A549 (cell line): ENCODE data around the gene TBX2. TPM values are rescaled to one million over a fixed set of nuclear protein-coding genes. Genes with fewer than 3 reads are reported as not detected.
A peak's percentile ranks its signal among the peaks of the same experiment; 100 is the strongest.

ENCODE experiments used
- ATAC-seq, 2 experiments: fragments of 200-7000 bp in 1 of 2; fragments of >200 bp in 1 of 2; cut with Nextera tagmentation in 1 of 2; cut with Tn5 transposase in 1 of 2; 3 replicates each; pipeline versions ENCODE4 v1.8.0 to v1.9.1; 2018 to 2020; ENCODE audit warnings: mild to moderate bottlenecking in 1 of 2, moderate library complexity in 1 of 2
- CTCF ChIA-PET: fragments of 300-600 bp; sonication (Branson Sonifier 250); formaldehyde crosslinking; extraction: SDS; loops from one replicate; lab custom pipeline; 2021; ENCODE audit warnings: antibody characterized with exemption, inconsistent platforms; lab: Yijun Ruan, JAX
- POLR2A ChIA-PET: fragments of 350-600 bp; formaldehyde crosslinking; extraction: SDS; loops from one replicate; lab custom pipeline; 2021; ENCODE audit warnings: antibody characterized with exemption, inconsistent platforms; lab: Yijun Ruan, JAX
- DNase-seq, 2 experiments: peaks; one replicate each; pipeline versions ENCODE4 v3.0.0 to v3.0.0-alpha.2; 2011 to 2016; ENCODE audit warnings: low read depth in 1 of 2, low spot score in 1 of 2
- FAIRE-seq: peaks from 2 replicates; lab custom pipeline; 2011; peaks lifted over from hg19 to GRCh38; lab: Jason Lieb, UNC
- H3K27ac ChIP-seq, 2 experiments: fragments of >200 bp; sonication (Bioruptor Twin); formaldehyde crosslinking; 3 replicates each; pipeline ENCODE4 v1.5.1; 2016 to 2017
- H3K4me1 ChIP-seq: fragments of >200 bp; sonication (Bioruptor Twin); formaldehyde crosslinking; 3 replicates; pipeline ENCODE4 v1.6.1; 2016
- H3K4me2 ChIP-seq: fragments of >200 bp; sonication (Bioruptor Twin); formaldehyde crosslinking; 3 replicates; pipeline ENCODE4 v1.6.1; 2016
- H3K4me3 ChIP-seq: fragments of >200 bp; sonication (Bioruptor Twin); formaldehyde crosslinking; 3 replicates; pipeline ENCODE4 v1.5.1; 2016
- H3K9me3 ChIP-seq: fragments of >200 bp; sonication (Bioruptor Twin); formaldehyde crosslinking; 3 replicates; pipeline ENCODE4 v1.6.1; 2016
- CBX2 ChIP-seq: fragments of 200-600 bp; sonication (generic); IDR thresholded peaks from 2 replicates; pipeline ENCODE4 v1.6.1; 2016; ENCODE audit warnings: low read depth, mild to moderate bottlenecking, borderline replicate concordance
- CBX8 ChIP-seq: fragments of 200-600 bp; sonication (generic); IDR thresholded peaks from 2 replicates; pipeline ENCODE4 v1.6.1; 2016
- CHD4 ChIP-seq: fragments of 200-600 bp; sonication (generic); IDR thresholded peaks from 2 replicates; pipeline ENCODE4 v1.6.1; 2016; ENCODE audit warnings: antibody characterized with exemption, mild to moderate bottlenecking, borderline replicate concordance
- CTCF ChIP-seq: fragments of >200 bp; sonication (Bioruptor Twin); formaldehyde crosslinking; IDR thresholded peaks from 3 replicates; pipeline ENCODE4 v1.5.1; 2016
- E2F6 ChIP-seq: IDR thresholded peaks from 2 replicates; pipeline ENCODE4 v1.6.1; 2012; ENCODE audit warnings: low read depth, borderline replicate concordance
- EHF ChIP-seq: fragments of 250-450 bp; sonication (Bioruptor Pico); IDR thresholded peaks from 2 replicates; pipeline ENCODE4 v1.5.0; 2020; ENCODE audit warnings: mild to moderate bottlenecking
- EP300 ChIP-seq, 2 experiments: fragments of >200 bp; sonication (Bioruptor Twin); formaldehyde crosslinking; IDR thresholded peaks; 2 replicates in 1 of 2; 3 replicates in 1 of 2; pipeline ENCODE4 v1.6.1; 2016 to 2017
- FOSB ChIP-seq: fragments of 250-450 bp; sonication (Bioruptor Pico); IDR thresholded peaks from 2 replicates; pipeline ENCODE4 v1.5.0; 2020; ENCODE audit warnings: mild to moderate bottlenecking, moderate library complexity
- FOXS1 ChIP-seq: fragments of 250-450 bp; sonication (Bioruptor Pico); IDR thresholded peaks from 2 replicates; pipeline ENCODE4 v1.5.0; 2020; ENCODE audit warnings: mild to moderate bottlenecking, moderate library complexity
- HDAC2 ChIP-seq: fragments of 200-600 bp; sonication (generic); IDR thresholded peaks from 2 replicates; pipeline ENCODE4 v1.6.1; 2016
- HES2 ChIP-seq: fragments of >200 bp; sonication (Bioruptor Twin); formaldehyde crosslinking; IDR thresholded peaks from 2 replicates; pipeline ENCODE4 v1.6.1; 2016
- HEYL ChIP-seq: fragments of 250-450 bp; sonication (Bioruptor Pico); IDR thresholded peaks from 2 replicates; pipeline ENCODE4 v1.8.0; 2021; ENCODE audit warnings: mild to moderate bottlenecking, moderate library complexity
- HOXA7 ChIP-seq: fragments of 250-450 bp; sonication (Bioruptor Pico); IDR thresholded peaks from 2 replicates; pipeline ENCODE4 v1.5.0; 2020; ENCODE audit warnings: mild to moderate bottlenecking, moderate library complexity
- HOXB5 ChIP-seq: fragments of 250-450 bp; sonication (Bioruptor Pico); IDR thresholded peaks from 2 replicates; pipeline ENCODE4 v1.5.0; 2020; ENCODE audit warnings: mild to moderate bottlenecking, moderate library complexity
- MAFK ChIP-seq: fragments of 450-650 bp; IDR thresholded peaks from 2 replicates; pipeline ENCODE4 v1.6.1; 2014; ENCODE audit not compliant: partially characterized antibody
- MAX ChIP-seq: IDR thresholded peaks from 2 replicates; pipeline ENCODE4 v1.6.1; 2012
- NPAS2 ChIP-seq: fragments of 250-450 bp; sonication (Bioruptor Pico); IDR thresholded peaks from 2 replicates; pipeline ENCODE4 v1.8.0; 2022; ENCODE audit warnings: mild to moderate bottlenecking, moderate library complexity, borderline replicate concordance
- POLR2A ChIP-seq: IDR thresholded peaks from 2 replicates; pipeline ENCODE4 v1.6.1; 2012; ENCODE audit warnings: mild to moderate bottlenecking, low read length
- POLR2AphosphoS2 ChIP-seq: conservative IDR thresholded peaks from 2 replicates; pipeline ENCODE4 v1.6.1; 2012; ENCODE audit warnings: low read length, improper control_type of control experiment, inconsistent platforms
- RAD21 ChIP-seq, 2 experiments: fragments of >200 bp in 1 of 2; sonication (Bioruptor Twin) in 1 of 2; formaldehyde crosslinking in 1 of 2; IDR thresholded peaks in 1 of 2; conservative IDR thresholded peaks in 1 of 2; 2 replicates in 1 of 2; 3 replicates in 1 of 2; pipeline ENCODE4 v1.6.1; 2012 to 2018; ENCODE audit warnings: inconsistent platforms in 1 of 2
- RFX5 ChIP-seq: fragments of 450-650 bp; IDR thresholded peaks from 2 replicates; pipeline ENCODE4 v1.7.1; 2014; ENCODE audit warnings: antibody characterized with exemption, mild to moderate bottlenecking, moderate library complexity
- RNF2 ChIP-seq: fragments of 200-600 bp; sonication (generic); IDR thresholded peaks from 2 replicates; pipeline ENCODE4 v1.6.1; 2016; ENCODE audit warnings: low read depth, mild to moderate bottlenecking, antibody characterized with exemption, moderate library complexity, borderline replicate concordance
- SMC3 ChIP-seq: fragments of >200 bp; sonication (Bioruptor Twin); formaldehyde crosslinking; IDR thresholded peaks from 3 replicates; pipeline ENCODE4 v1.6.1; 2018; ENCODE audit warnings: inconsistent platforms
- SREBF2 ChIP-seq: fragments of 450-650 bp; IDR thresholded peaks from 2 replicates; pipeline ENCODE4 v1.6.1; 2014; ENCODE audit warnings: mild to moderate bottlenecking, moderate library complexity
- TFCP2L1 ChIP-seq: fragments of 250-450 bp; sonication (Bioruptor Pico); IDR thresholded peaks from 2 replicates; pipeline ENCODE4 v1.5.0; 2021; ENCODE audit warnings: mild to moderate bottlenecking
- USF2 ChIP-seq: fragments of 450-650 bp; IDR thresholded peaks from 2 replicates; pipeline ENCODE4 v1.6.1; 2014; ENCODE audit warnings: antibody characterized with exemption
- ZFP36 ChIP-seq: fragments of 450-650 bp; IDR thresholded peaks from 2 replicates; pipeline ENCODE4 v1.6.1; 2014; ENCODE audit warnings: borderline replicate concordance; ENCODE audit not compliant: partially characterized antibody
- ZNF302 ChIP-seq: fragments of 250-450 bp; sonication (Bioruptor Pico); IDR thresholded peaks from 2 replicates; pipeline ENCODE4 v1.9.0; 2021; ENCODE audit warnings: inconsistent platforms, mild to moderate bottlenecking, moderate library complexity
- WGBS: methylation state at CpG from one replicate; pipeline ENCODE4 v1.1.6; 2017; ENCODE audit errors: missing lambda C conversion rate; 5-methylcytosine and 5-hydroxymethylcytosine counted together
- polyA plus RNA-seq, 4 experiments: library from polyadenylated mRNA; depleted of rRNA in 3 of 4; stranded (reverse); fragments of >200 nt; fragmentation: RNase III in 1 of 4; extraction: RNeasy Plus Mini Kit Qiagen cat#74134 plus additional on column Dnase treatment in 1 of 4; gene quantifications; 2 replicates in 3 of 4; 3 replicates in 1 of 4; pipeline ENCODE4 v1.2.3, GENCODE V29; 2011 to 2017

Gene TBX2
- polyA plus RNA-seq, 2 of the 4 experiments (the other 2 are of a cell fraction) = 0.71 to 2.3 TPM

- POLR2A ChIA-PET = no interaction called here
- WGBS = 74% methylated on average over 5 of the region's 5 CpGs
These were observed 47.8 kb upstream of the TBX2 start for GRCh38 chr17:61351745-61352407.

GRCh38 chr17:61352408-61352770 lies 47.3 kb upstream of the TBX2 start:
- Histone ChIP-seq H3K4me2 (no peak overlapping the region), H3K4me1 (peaks cover 18% of the 10 kb centered on the region), H3K27ac (peak overlapping the region in 1 of 2 experiments; percentile 7; a peak in 1 of 6 replicates), H3K4me3 (no peak overlapping the region), H3K9me3 (no peaks in the 10 kb centered on the region)
- WGBS = 76% methylated on average over 7 of the region's 7 CpGs
- no peak for FAIRE-seq
- CTCF ChIA-PET = interaction anchor here (1.7 to 2.3 kb wide), 3 partner anchors 12 to 38 kb away, joined by 3 to 7 read pairs (median 5); no protein-coding TSS in a partner anchor
- POLR2A ChIA-PET = no interaction called here
- TF ChIP-seq HEYL = no peak
- TF ChIP-seq HES2 = no peak
- no peak for TF ChIP-seq SREBF2
- no peak for TF ChIP-seq FOSB (CRISPR knock-in tag)
- TF ChIP-seq EP300 (IDR thresholded peaks at IDR 0.05) = no peak
- no peak for TF ChIP-seq E2F6
- no peak for TF ChIP-seq POLR2AphosphoS2
- TF ChIP-seq MAX = no peak
- TF ChIP-seq NPAS2 = no peak
- TF ChIP-seq USF2 = no peak
- TF ChIP-seq HOXB5 (CRISPR knock-in tag) = no peak
- no peak for ATAC-seq
- no peak for DNase-seq

More at GRCh38 chr17:61351745-61352407, 47.8 kb upstream of the TBX2 start:
- Histone ChIP-seq H3K27ac (no peak overlapping the region; a peak in 1 of 6 replicates), H3K9me3 (no peaks in the 10 kb centered on the region), H3K4me2 (no peak overlapping the region), H3K4me3 (no peak overlapping the region), H3K4me1 (peaks cover 12% of the 10 kb centered on the region)
- TF ChIP-seq ZNF302 (CRISPR knock-in tag) (no peak), ZFP36 (no peak), RNF2 (no peak), TFCP2L1 (no peak), SREBF2 (no peak), POLR2AphosphoS2 (no peak), EHF (no peak)
- no peak for ATAC-seq
- DNase-seq = no peak
- no peak for FAIRE-seq
- CTCF ChIA-PET = interaction anchor here (1.7 to 2.3 kb wide), 3 partner anchors 12 to 38 kb away, joined by 3 to 7 read pairs (median 5); no protein-coding TSS in a partner anchor

GRCh38 chr17:61352781-61353491 lies 46.7 kb upstream of the TBX2 start:
- ATAC-seq = no peak
- CTCF ChIA-PET = interaction anchor here (2.3 kb wide), 1 partner anchor 37 kb away, joined by 7 read pairs; no protein-coding TSS in a partner anchor

More at GRCh38 chr17:61352781-61353491, 46.7 kb upstream of the TBX2 start:
- WGBS = 93% methylated on average over 12 of the region's 12 CpGs
- peaks cover 23% of the 10 kb centered on the region for H3K4me1 ChIP-seq
- TF ChIP-seq MAFK (no peak), TFCP2L1 (no peak), RFX5 (no peak), RAD21 (conservative IDR thresholded peaks at IDR 0.05 in 1 of 2, IDR thresholded peaks at IDR 0.05 in 1 of 2) (no peak), FOSB (CRISPR knock-in tag) (no peak), CBX8 (no peak), EP300 (IDR thresholded peaks at IDR 0.05) (no peak), CBX2 (no peak), CHD4 (no peak), HOXA7 (CRISPR knock-in tag) (no peak), CTCF (no peak), FOXS1 (CRISPR knock-in tag) (no peak), SMC3 (no peak), HEYL (no peak), E2F6 (no peak), HDAC2 (no peak), EHF (no peak), POLR2A (no peak)
- DNase-seq (no peak), FAIRE-seq (no peak)
- no peak overlapping the region for H3K4me2 ChIP-seq
- H3K4me3 ChIP-seq = no peak overlapping the region
- H3K9me3 ChIP-seq = no peaks in the 10 kb centered on the region
- POLR2A ChIA-PET = no interaction called here
- peak overlapping the region in 1 of 2 experiments; percentile 7; a peak in 1 of 6 replicates for H3K27ac ChIP-seq
